Spleen (tissue), 7 donors: ENCODE data around the gene CTDSPL.

ENCODE experiments used
- CTCF ChIP-seq, 11 experiments: fragments of 200-600 bp in 7 of 11; fragments of 450-650 bp in 4 of 11; sonication (generic) in 4 of 11; IDR thresholded peaks in 8 of 11; conservative IDR thresholded peaks in 3 of 11; 1 replicate in 7 of 11; 2 replicates in 4 of 11; pipeline versions ENCODE4 v1.4.0 to v1.8.0; 2016 to 2021; ENCODE audit warnings: antibody characterized with exemption in 11 of 11, inconsistent platforms in 4 of 11, mild to moderate bottlenecking in 1 of 11
- POLR2A ChIP-seq, 3 donors: fragments of 450-650 bp; IDR thresholded peaks; one replicate each; pipeline ENCODE4 v1.5.1; 2017; ENCODE audit warnings: antibody characterized with exemption in 3 of 3, mild to moderate bottlenecking in 1 of 3
- POLR2AphosphoS5 ChIP-seq, 3 donors: sonication (generic); formaldehyde crosslinking; IDR thresholded peaks; one replicate each; pipeline ENCODE4 v1.5.1; 2017; ENCODE audit warnings: antibody characterized with exemption in 3 of 3
- donor health status: DM: no; HTN: no; CAD: no; lungs with moderate emphysema.
- donor health status: DM: no; HTN: no; CAD: no.
- donor health status: DM: no; HTN: no; CAD: no.

GRCh38 chr3:37820286-37820685 is 41.4 kb upstream of the CTDSPL start:
- TF ChIP-seq CTCF (IDR thresholded peaks at IDR 0.05 in 8 of 11, conservative IDR thresholded peaks at IDR 0.05 in 3 of 11): no peak
- no peak for TF ChIP-seq POLR2AphosphoS5 (IDR thresholded peaks at IDR 0.05)
- no peak for TF ChIP-seq POLR2A (IDR thresholded peaks at IDR 0.05)
